ENCODE data around the gene KRT222.

DNA sequence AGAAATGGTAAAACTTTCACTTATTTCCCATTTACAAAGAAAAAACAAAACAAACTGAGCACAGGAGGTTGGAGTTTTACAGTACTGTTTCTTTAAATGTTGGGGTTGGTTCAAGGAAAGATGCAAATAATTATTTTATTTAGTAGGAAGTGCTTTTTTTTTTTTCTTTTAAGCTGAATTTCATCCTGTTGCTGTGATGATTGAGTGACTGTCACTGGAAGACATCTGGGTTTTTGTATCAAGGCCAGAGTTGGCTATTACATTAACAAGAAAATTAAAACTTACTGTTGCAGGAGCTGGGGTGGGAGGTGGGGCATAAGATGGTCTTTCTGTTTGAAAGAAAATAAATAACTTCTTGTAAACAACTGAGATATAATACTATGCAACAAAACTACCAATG is 19.7 kb downstream of the KRT222 start:
- TF ChIP-seq, protein P1, sequence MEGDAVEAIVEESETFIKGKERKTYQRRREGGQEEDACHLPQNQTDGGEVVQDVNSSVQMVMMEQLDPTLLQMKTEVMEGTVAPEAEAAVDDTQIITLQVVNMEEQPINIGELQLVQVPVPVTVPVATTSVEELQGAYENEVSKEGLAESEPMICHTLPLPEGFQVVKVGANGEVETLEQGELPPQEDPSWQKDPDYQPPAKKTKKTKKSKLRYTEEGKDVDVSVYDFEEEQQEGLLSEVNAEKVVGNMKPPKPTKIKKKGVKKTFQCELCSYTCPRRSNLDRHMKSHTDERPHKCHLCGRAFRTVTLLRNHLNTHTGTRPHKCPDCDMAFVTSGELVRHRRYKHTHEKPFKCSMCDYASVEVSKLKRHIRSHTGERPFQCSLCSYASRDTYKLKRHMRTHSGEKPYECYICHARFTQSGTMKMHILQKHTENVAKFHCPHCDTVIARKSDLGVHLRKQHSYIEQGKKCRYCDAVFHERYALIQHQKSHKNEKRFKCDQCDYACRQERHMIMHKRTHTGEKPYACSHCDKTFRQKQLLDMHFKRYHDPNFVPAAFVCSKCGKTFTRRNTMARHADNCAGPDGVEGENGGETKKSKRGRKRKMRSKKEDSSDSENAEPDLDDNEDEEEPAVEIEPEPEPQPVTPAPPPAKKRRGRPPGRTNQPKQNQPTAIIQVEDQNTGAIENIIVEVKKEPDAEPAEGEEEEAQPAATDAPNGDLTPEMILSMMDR (IDR thresholded peaks at IDR 0.05): no peak
- TF ChIP-seq POLR2A (IDR thresholded peaks at IDR 0.05): no peak
